Gastrocnemius medialis (tissue), 4 donors: ENCODE results near the gene SULT1C3. TPM values are rescaled to one million over a fixed set of nuclear protein-coding genes. Genes with fewer than 3 reads are reported as not detected.

ENCODE experiments used
- total RNA-seq, 4 donors: library from RNA; depleted of rRNA; stranded (reverse); fragments of >200 nt; gene quantifications; one replicate each; pipeline versions ENCODE4 v1.1.0 to v1.2.3, GENCODE V29; 2016

The SULT1C3 gene
- total RNA-seq, 4 donors from 2014 or later: not detected

Other genes starting within 250 kb of the SULT1C3 start
- 1 to 10 TPM in 1 of 4 donors, under 1 TPM in 1, not detected in 2; 0.10 to 3.2 TPM for gene SULT1C2, start 48.9 kb downstream of the SULT1C3 start, total RNA-seq
- gene SULT1C4, start 138.0 kb downstream of the SULT1C3 start, total RNA-seq: 1 to 10 TPM in 3 of 4 donors, under 1 TPM in 1; 0.61 to 3.3 (median 2.4) TPM
- 10 to 100 TPM; 16.7 to 43.1 (median 19.3) TPM for gene GCC2, start 209.2 kb downstream of the SULT1C3 start, total RNA-seq